ENCODE results near the gene STRN3. TPM values are rescaled to one million over a fixed set of nuclear protein-coding genes. Genes with fewer than 3 reads are reported as not detected.

STRN3 gene
- total RNA-seq (2013; cell fraction: nucleolus; rRNA removed): 70.4 and 72.0 TPM in 2 replicates
- 17.9 and 21.8 TPM in 2 replicates for total RNA-seq (2014; rRNA removed)
- total RNA-seq (2014; rRNA removed; fragmentation: Illumina TruSeq; extraction: Trizol): 27.9 and 28.0 TPM in 2 replicates
- total RNA-seq (2021): 17.0 and 17.4 TPM in 2 replicates
- polyA plus RNA-seq (2011; ENCODE audit: low read depth): 3.2 TPM
- 17.8 and 29.9 TPM in 2 replicates for polyA plus RNA-seq (2011; rRNA removed)
- 6.6 and 7.2 TPM in 2 replicates for polyA plus RNA-seq (2011; cell fraction: cytosol; rRNA removed)
- polyA plus RNA-seq (2011; cell fraction: nucleus; rRNA removed): 17.3 and 20.1 TPM in 2 replicates
- 5.7 and 9.2 TPM in 2 replicates for polyA plus RNA-seq (2012)
- polyA plus RNA-seq (2014; fragmentation: Illumina TruSeq; extraction: Trizol): 12.3 and 16.5 TPM in 2 replicates
- 10 to 100 TPM in 1 of 2 experiments, 1 to 10 TPM in 1; 7.8 to 14.0 TPM for polyA plus RNA-seq (2014; fragmentation: Nextera tagmentation; extraction: Ambion mirVana)
- polyA plus RNA-seq (2014; rRNA removed): 9.2 and 12.3 TPM in 2 replicates
- polyA plus RNA-seq (2016; fragmentation: Nextera tagmentation; extraction: Ambion mirVana): 10 to 100 TPM; 13.2 to 14.3 TPM
- polyA minus RNA-seq (2011; rRNA and poly(A)+ RNA removed): 23.0 and 45.6 TPM in 2 replicates
- polyA minus RNA-seq (2011; cell fraction: cytosol; rRNA and poly(A)+ RNA removed): 8.6 and 12.4 TPM in 2 replicates
- 21.3 and 38.5 TPM in 2 replicates for polyA minus RNA-seq (2011; cell fraction: nucleus; rRNA and poly(A)+ RNA removed)
- Bru-seq, nascent RNA: percentile 86 among the genes with signal in this experiment
- percentile 92 among the genes with signal in this experiment for BruChase-seq, experiment 1, labeled RNA remaining after a 6-hour chase
- BruChase-seq, experiment 2, labeled RNA remaining after a 2-hour chase: percentile 92 among the genes with signal in this experiment
- long read RNA-seq, experiment 1, partial matches to known transcripts: 0 of 11 reads
- long read RNA-seq, experiment 1, other reads (novel, unspliced or antisense): 11 of 11 reads
- long read RNA-seq, experiment 2, partial matches to known transcripts: 0 of 6 reads
- long read RNA-seq, experiment 2, other reads (novel, unspliced or antisense): 6 of 6 reads

DNA sequence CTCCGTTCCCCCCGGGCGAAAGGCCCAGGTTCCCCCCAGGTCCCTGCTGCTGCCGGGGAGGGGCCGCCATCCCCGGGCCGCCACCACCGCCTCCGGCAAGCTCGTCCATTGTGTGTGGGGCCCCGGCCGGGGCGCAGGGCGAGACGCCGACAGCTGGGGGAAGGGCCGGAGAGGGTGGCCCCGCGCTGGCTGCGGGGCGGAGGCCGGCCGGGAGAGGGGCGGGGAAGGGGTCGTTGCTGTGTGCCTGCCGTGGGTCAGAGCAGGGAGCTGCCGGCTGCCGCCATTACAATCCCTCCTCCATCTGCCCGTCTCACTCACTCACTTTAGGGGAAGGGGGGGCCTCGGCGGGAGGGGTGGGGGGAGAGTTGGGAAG lies at the start of gene STRN3:
Gene STRN3, minus strand, starts transcription at position 303 of the 373 bp plus-strand sequence. Its CDS starts 194 bp downstream, at position 109.
- Histone ChIP-seq H4K20me1 (ENCODE audit: control insufficient read depth, insufficient read depth) (no peaks in the 10 kb centered on the region), H3K9me3 (replicated peaks; ENCODE audit: control insufficient read depth, insufficient read depth, low read length) (no peaks in the 10 kb centered on the region; the same call in 2 of the 3 replicates), H3K36me3 (ENCODE audit: control insufficient read depth in 2 of 2, insufficient read depth in 2 of 2, low read length in 1 of 2) (no peaks in the 10 kb centered on the region; a peak in 1 of 4 replicates), H2AFZ (ENCODE audit: control insufficient read depth, low read depth, low read length) (peak within 1 kb of the TSS; percentile 89), H3K4me1 (ENCODE audit: control insufficient read depth, insufficient read depth, low read length) (peaks cover 11% of the 10 kb centered on the region), H3K79me2 (ENCODE audit: control insufficient read depth, insufficient read depth, low read length) (peaks cover 50% of the 10 kb centered on the region), H3K27me3 (replicated peaks in 1 of 2; ENCODE audit: control insufficient read depth in 2 of 2, insufficient read depth in 2 of 2, low read length in 1 of 2) (no peaks in the 10 kb centered on the region), H3K27ac (ENCODE audit: control insufficient read depth, insufficient read depth) (peak within 1 kb of the TSS; percentile 93), H3K4me2 (ENCODE audit: control insufficient read depth, insufficient read depth) (peak within 1 kb of the TSS; percentile 65), H3K9ac (ENCODE audit: control insufficient read depth, insufficient read depth, low read length) (peak within 1 kb of the TSS; percentile 94), H3K4me3 (peak within 1 kb of the TSS; percentile 92)
- DNase-seq (ENCODE audit: low read depth, low spot score) (no peak), ATAC-seq (no peak; the same call in 2 of the 3 replicates), FAIRE-seq (no peak)
- under 1% methylated on average over 26 of the region's 31 CpGs for WGBS (ENCODE audit: insufficient coverage, insufficient replicate concordance, low lambda C conversion rate, missing lambda C conversion rate)
- BruUV-seq (replicated peaks): no TSS peak
- ChIA-PET CTCF (interaction anchor here (1.9 to 2.5 kb wide), 2 partner anchors 12 to 45 kb away, joined by 6 to 9 read pairs; no protein-coding TSS in a partner anchor), POLR2A (interaction anchor here (0.6 to 3.6 kb wide), 11 partner anchors 8 to 405 kb away, joined by 3 to 13 read pairs (median 4); partner anchors contain the start of gene SCFD1), RAD21 (ENCODE audit: unreplicated experiment) (interaction anchor here (0.7 to 1.9 kb wide), 8 partner anchors 12 to 182 kb away, joined by 3 to 8 read pairs (median 3); partner anchors contain the start of gene HECTD1), SMC1A (ENCODE audit: uncharacterized antibody, unreplicated experiment) (interaction anchor here (0.9 to 1.7 kb wide), 4 partner anchors 12 to 49 kb away, joined by 3 to 8 read pairs (median 6); no protein-coding TSS in a partner anchor)
- intact Hi-C loops (cut with micrococcal nuclease; ENCODE audit: unreplicated experiment): no loop called here
- in situ Hi-C loops (cut with MboI): no loop called here
- TF ChIP-seq LARP7 (IDR thresholded peaks at IDR 0.05) (no peak), YY1 (IDR thresholded peaks at IDR 0.05; ENCODE audit: low read depth, low read length) (peak; percentile 92), RAD51 (IDR thresholded peaks at IDR 0.05) (no peak), POLR2AphosphoS5 (IDR thresholded peaks at IDR 0.05; ENCODE audit: low read length) (peak; percentile 19; the same call in 1 of the 2 replicates), MYC (IDR thresholded peaks at IDR 0.05; ENCODE audit: insufficient read depth, insufficient read length, insufficient replicate concordance, low read length, severe bottlenecking) (no peak), HDAC6 (IDR thresholded peaks at IDR 0.05; ENCODE audit: unreplicated experiment) (no peak), NR2F1 (conservative IDR thresholded peaks at IDR 0.05) (no peak; the same call in 1 of the 2 replicates), WRNIP1 (IDR thresholded peaks at IDR 0.05; ENCODE audit: borderline replicate concordance, low read depth, low read length) (no peak), EP300 (IDR thresholded peaks at IDR 0.05; ENCODE audit: borderline replicate concordance in 1 of 2, control insufficient read depth in 1 of 2, low read depth in 2 of 2, low read length in 2 of 2) (no peak), SPI1 (IDR thresholded peaks at IDR 0.05; ENCODE audit: borderline replicate concordance, insufficient read depth, low read depth, low read length) (0 out of 2 replicates have a peak, but pooled peaks have one; percentile 1), PAX5 (IDR thresholded peaks at IDR 0.05; ENCODE audit: borderline replicate concordance, low read depth, low read length) (no peak), NFYA (IDR thresholded peaks at IDR 0.05; ENCODE audit: borderline replicate concordance, low read depth, low read length) (no peak), KDM1A (IDR thresholded peaks at IDR 0.05; ENCODE audit: borderline replicate concordance) (no peak), RAD21 (IDR thresholded peaks at IDR 0.05; ENCODE audit: insufficient read depth, low read depth, low read length) (no peak), SMARCA5 (IDR thresholded peaks at IDR 0.05) (no peak), GATAD2B (conservative IDR thresholded peaks at IDR 0.05; ENCODE audit: low read depth) (no peak; the same call in 1 of the 2 replicates), CREM (IDR thresholded peaks at IDR 0.05; ENCODE audit: low read depth) (no peak), ZNF622 (IDR thresholded peaks at IDR 0.05) (no peak), ZSCAN29 (IDR thresholded peaks at IDR 0.05) (no peak), RFX5 (IDR thresholded peaks at IDR 0.05; ENCODE audit: low read depth, low read length) (no peak), POLR2A (IDR thresholded peaks at IDR 0.05; ENCODE audit: low read depth, low read length) (peak; percentile 75)
- TF ChIP-seq, protein P1, sequence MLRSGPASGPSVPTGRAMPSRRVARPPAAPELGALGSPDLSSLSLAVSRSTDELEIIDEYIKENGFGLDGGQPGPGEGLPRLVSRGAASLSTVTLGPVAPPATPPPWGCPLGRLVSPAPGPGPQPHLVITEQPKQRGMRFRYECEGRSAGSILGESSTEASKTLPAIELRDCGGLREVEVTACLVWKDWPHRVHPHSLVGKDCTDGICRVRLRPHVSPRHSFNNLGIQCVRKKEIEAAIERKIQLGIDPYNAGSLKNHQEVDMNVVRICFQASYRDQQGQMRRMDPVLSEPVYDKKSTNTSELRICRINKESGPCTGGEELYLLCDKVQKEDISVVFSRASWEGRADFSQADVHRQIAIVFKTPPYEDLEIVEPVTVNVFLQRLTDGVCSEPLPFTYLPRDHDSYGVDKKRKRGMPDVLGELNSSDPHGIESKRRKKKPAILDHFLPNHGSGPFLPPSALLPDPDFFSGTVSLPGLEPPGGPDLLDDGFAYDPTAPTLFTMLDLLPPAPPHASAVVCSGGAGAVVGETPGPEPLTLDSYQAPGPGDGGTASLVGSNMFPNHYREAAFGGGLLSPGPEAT (IDR thresholded peaks at IDR 0.05; ENCODE audit: low read depth): no peak
